ENCODE data around the gene RTN1. TPM values are rescaled to one million over a fixed set of nuclear protein-coding genes. Genes with fewer than 3 reads are reported as not detected.

Gene RTN1
- total and polyA plus RNA-seq, 7 donors: 1.2 to 25.7 (median 8.0) TPM

DNA sequence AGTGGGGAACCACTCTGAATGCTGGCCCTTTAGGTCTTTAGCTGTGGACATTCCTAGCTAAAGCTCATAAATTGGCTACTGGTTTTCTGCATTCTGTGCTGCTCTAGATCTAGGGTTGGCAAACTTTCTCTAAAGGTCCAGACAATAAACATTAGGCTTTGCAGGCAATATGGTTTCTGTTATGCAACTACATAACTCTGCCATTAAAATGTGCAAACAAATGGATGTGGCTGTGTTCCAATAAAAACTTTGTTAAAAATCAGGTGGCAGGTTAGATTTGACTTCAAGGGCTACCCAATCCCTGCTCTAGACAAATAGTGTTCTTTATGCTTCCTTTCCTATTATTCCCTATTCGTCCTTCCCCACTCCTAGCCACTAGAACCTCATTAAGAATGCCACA is 42.6 kb upstream of the RTN1 start:
- TF ChIP-seq CTCF (IDR thresholded peaks at IDR 0.05) (no peak), POLR2A (IDR thresholded peaks at IDR 0.05) (no peak), POLR2AphosphoS5 (IDR thresholded peaks at IDR 0.05) (no peak), EP300 (IDR thresholded peaks at IDR 0.05) (no peak)
- 17 to 60% methylated on average over 1 of the region's 1 CpG for WGBS, 2 donors

DNA sequence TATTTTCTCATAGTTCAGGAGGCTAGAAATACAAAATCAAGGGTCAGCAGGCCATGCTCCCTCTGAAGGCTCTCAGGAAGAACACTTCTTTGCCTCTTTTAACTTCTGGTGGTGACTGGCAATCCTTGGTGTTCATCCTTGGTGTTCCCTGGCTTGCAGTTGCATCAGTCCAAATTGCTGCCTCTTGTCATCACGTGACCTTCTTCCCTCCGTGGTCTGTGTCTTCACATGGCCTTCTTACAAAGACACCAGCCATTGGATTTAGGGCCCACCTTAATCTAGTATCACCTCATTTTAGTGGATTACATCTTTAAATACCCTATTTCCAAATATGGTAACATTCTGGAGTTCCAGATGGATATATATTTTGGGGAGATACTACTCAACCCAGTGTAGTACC is 41.9 kb upstream of the RTN1 start:
- Histone ChIP-seq H3K27me3 (peaks cover 0 to 12% (median 0%) of the 10 kb centered on the region in 3 donors), H3K4me1 (no peaks in the 10 kb centered on the region), H3K4me3 (no peak overlapping the region), H3K36me3 (no peaks in the 10 kb centered on the region), H3K9me3 (no peaks in the 10 kb centered on the region), H3K27ac (no peak overlapping the region)
- no peak for DNase-seq
- no peak for TF ChIP-seq POLR2AphosphoS5 (IDR thresholded peaks at IDR 0.05)
- no peak for TF ChIP-seq EP300 (IDR thresholded peaks at IDR 0.05)
- no peak for TF ChIP-seq CTCF (IDR thresholded peaks at IDR 0.05)
- no peak for TF ChIP-seq POLR2A (IDR thresholded peaks at IDR 0.05)
- 87 to 91% methylated on average over 2 of the region's 2 CpGs for WGBS, 2 donors
- intact Hi-C loops (cut with DNase I): no loop called here

More for the DNA sequence above, 42.6 kb upstream of the RTN1 start:
- Histone ChIP-seq H3K27ac (no peak overlapping the region), H3K9me3 (no peaks in the 10 kb centered on the region), H3K4me3 (no peak overlapping the region), H3K36me3 (no peaks in the 10 kb centered on the region), H3K4me1 (no peaks in the 10 kb centered on the region), H3K27me3 (peaks cover 0 to 20% (median 0%) of the 10 kb centered on the region in 3 donors)
- no peak for DNase-seq
- intact Hi-C loops (cut with DNase I): no loop called here

DNA sequence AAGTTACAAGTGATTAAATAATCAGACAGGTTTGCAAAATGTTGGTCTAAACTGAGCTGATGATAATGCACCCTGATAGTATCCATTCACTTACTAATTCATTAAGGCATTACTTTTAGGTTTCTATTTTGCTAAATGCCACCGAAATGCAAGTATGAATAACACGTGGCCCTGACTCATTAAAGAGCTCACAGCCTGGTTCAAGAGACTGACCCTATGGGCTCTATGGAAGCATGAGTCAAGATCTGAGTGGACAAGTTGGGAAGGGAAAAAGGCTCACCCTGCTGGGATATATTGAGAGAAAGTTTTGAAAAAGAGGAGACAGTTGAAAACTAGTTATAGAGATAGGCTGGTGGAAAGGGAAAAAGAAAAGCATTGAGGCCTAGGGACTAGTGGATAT is 34.6 kb upstream of the RTN1 start:
- TF ChIP-seq EP300 (IDR thresholded peaks at IDR 0.05): no peak
- TF ChIP-seq POLR2AphosphoS5 (IDR thresholded peaks at IDR 0.05): no peak
- TF ChIP-seq POLR2A (IDR thresholded peaks at IDR 0.05): no peak
- no peak for TF ChIP-seq CTCF (IDR thresholded peaks at IDR 0.05)
- H3K9me3 ChIP-seq: peaks cover 0 to 6% (median 0%) of the 10 kb centered on the region in 4 donors
- H3K4me1 ChIP-seq: no peaks in the 10 kb centered on the region
- H3K27ac ChIP-seq: no peak overlapping the region
- H3K27me3 ChIP-seq: no peaks in the 10 kb centered on the region
- no peak overlapping the region for H3K4me3 ChIP-seq
- intact Hi-C loops (cut with DNase I): no loop called here
- no peaks in the 10 kb centered on the region for H3K36me3 ChIP-seq
- no peak for DNase-seq
- WGBS, 2 donors: 79 to 81% methylated on average over 2 of the region's 2 CpGs

GRCh38 chr14:59904184-59904583 is 33.6 kb upstream of the RTN1 start:
- intact Hi-C loops (cut with DNase I): no loop called here

More at GRCh38 chr14:59904184-59904583, 33.6 kb upstream of the RTN1 start:
- peaks cover 0 to 6% (median 0%) of the 10 kb centered on the region in 4 donors for H3K9me3 ChIP-seq
- WGBS, 2 donors: 66 to 69% methylated on average over 2 of the region's 2 CpGs
- H3K4me3 ChIP-seq: no peak overlapping the region
- no peaks in the 10 kb centered on the region for H3K4me1 ChIP-seq
- H3K36me3 ChIP-seq: no peaks in the 10 kb centered on the region
- TF ChIP-seq POLR2A (IDR thresholded peaks at IDR 0.05) (no peak), EP300 (IDR thresholded peaks at IDR 0.05) (no peak), POLR2AphosphoS5 (IDR thresholded peaks at IDR 0.05) (no peak), CTCF (IDR thresholded peaks at IDR 0.05) (no peak)
- H3K27me3 ChIP-seq: no peaks in the 10 kb centered on the region
- no peak overlapping the region for H3K27ac ChIP-seq
- no peak for DNase-seq

Data from sigmoid colon (tissue), 7 donors.